Measurements from ENCODE around the gene LDLRAD4. TPM values are rescaled to one million over a fixed set of nuclear protein-coding genes. Genes with fewer than 3 reads are reported as not detected.
A peak's percentile ranks its signal among the peaks of the same experiment; 100 is the strongest.

Gene LDLRAD4
- total and polyA plus RNA-seq, 9 of the 15 experiments (the other 6 are each of a cell fraction or from before 2014, with no cell fraction given), result 0.01 TPM; not detected in 8

DNA sequence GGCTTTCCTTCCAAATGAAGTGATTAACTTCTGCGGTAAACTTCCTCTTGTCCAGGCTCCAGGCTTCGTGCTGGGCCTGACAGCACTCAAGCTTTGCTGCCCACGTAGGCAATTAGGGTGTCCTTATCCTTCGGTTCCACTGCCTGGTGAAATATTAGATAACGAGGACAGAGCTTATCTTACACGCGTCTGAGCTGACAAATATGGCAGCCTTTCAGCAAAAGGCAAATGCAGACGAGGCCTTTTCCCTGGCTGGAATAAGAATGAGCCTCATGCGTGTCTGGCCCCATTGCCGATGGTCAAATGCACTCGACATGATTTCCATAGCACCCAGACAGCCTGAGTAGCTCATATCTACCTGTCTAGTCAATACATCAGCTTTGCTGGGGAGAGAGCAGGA, 366.3 kb downstream of the LDLRAD4 start (continued):
- TF ChIP-seq, protein P1, sequence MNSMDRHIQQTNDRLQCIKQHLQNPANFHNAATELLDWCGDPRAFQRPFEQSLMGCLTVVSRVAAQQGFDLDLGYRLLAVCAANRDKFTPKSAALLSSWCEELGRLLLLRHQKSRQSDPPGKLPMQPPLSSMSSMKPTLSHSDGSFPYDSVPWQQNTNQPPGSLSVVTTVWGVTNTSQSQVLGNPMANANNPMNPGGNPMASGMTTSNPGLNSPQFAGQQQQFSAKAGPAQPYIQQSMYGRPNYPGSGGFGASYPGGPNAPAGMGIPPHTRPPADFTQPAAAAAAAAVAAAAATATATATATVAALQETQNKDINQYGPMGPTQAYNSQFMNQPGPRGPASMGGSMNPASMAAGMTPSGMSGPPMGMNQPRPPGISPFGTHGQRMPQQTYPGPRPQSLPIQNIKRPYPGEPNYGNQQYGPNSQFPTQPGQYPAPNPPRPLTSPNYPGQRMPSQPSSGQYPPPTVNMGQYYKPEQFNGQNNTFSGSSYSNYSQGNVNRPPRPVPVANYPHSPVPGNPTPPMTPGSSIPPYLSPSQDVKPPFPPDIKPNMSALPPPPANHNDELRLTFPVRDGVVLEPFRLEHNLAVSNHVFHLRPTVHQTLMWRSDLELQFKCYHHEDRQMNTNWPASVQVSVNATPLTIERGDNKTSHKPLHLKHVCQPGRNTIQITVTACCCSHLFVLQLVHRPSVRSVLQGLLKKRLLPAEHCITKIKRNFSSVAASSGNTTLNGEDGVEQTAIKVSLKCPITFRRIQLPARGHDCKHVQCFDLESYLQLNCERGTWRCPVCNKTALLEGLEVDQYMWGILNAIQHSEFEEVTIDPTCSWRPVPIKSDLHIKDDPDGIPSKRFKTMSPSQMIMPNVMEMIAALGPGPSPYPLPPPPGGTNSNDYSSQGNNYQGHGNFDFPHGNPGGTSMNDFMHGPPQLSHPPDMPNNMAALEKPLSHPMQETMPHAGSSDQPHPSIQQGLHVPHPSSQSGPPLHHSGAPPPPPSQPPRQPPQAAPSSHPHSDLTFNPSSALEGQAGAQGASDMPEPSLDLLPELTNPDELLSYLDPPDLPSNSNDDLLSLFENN (IDR thresholded peaks at IDR 0.05; ENCODE audit: low read depth in 2 of 2, low read length in 2 of 2), result no peak
- TF ChIP-seq SAP30 (IDR thresholded peaks at IDR 0.05; ENCODE audit: borderline replicate concordance, insufficient read depth, low read depth, low read length, poor library complexity, severe bottlenecking) (no peak), CHD2 (IDR thresholded peaks at IDR 0.05; ENCODE audit: low read depth, low read length) (no peak), NFE2L1 (tag; IDR thresholded peaks at IDR 0.05; ENCODE audit: borderline replicate concordance, low read depth) (no peak), RBM14 (IDR thresholded peaks at IDR 0.05; ENCODE audit: borderline replicate concordance, insufficient read depth, low read depth, low read length) (no peak), PML (IDR thresholded peaks at IDR 0.05; ENCODE audit: low read length) (no peak), SMAD2 (IDR thresholded peaks at IDR 0.05; ENCODE audit: low read depth, low read length) (no peak), ZNF589 (CRISPR knock-in tag; IDR thresholded peaks at IDR 0.05; ENCODE audit: low read depth) (peak; percentile 70; the same call in 1 of the 2 replicates), BRCA1 (IDR thresholded peaks at IDR 0.05) (no peak), BRCA1 (CRISPR knock-in tag; IDR thresholded peaks at IDR 0.05) (no peak), PHF8 (IDR thresholded peaks at IDR 0.05; ENCODE audit: borderline replicate concordance, low read length) (no peak), MIER1 (IDR thresholded peaks at IDR 0.05; ENCODE audit: low read depth) (no peak), ZNF316 (IDR thresholded peaks at IDR 0.05) (no peak), NELFE (IDR thresholded peaks at IDR 0.05; ENCODE audit: insufficient read depth, insufficient read length) (no peak), L3MBTL2 (IDR thresholded peaks at IDR 0.05) (peak; percentile 97), NUFIP1 (IDR thresholded peaks at IDR 0.05; ENCODE audit: partially characterized antibody) (no peak), STAT5B (CRISPR knock-in tag; IDR thresholded peaks at IDR 0.05) (no peak)
- TF ChIP-seq, protein P2, sequence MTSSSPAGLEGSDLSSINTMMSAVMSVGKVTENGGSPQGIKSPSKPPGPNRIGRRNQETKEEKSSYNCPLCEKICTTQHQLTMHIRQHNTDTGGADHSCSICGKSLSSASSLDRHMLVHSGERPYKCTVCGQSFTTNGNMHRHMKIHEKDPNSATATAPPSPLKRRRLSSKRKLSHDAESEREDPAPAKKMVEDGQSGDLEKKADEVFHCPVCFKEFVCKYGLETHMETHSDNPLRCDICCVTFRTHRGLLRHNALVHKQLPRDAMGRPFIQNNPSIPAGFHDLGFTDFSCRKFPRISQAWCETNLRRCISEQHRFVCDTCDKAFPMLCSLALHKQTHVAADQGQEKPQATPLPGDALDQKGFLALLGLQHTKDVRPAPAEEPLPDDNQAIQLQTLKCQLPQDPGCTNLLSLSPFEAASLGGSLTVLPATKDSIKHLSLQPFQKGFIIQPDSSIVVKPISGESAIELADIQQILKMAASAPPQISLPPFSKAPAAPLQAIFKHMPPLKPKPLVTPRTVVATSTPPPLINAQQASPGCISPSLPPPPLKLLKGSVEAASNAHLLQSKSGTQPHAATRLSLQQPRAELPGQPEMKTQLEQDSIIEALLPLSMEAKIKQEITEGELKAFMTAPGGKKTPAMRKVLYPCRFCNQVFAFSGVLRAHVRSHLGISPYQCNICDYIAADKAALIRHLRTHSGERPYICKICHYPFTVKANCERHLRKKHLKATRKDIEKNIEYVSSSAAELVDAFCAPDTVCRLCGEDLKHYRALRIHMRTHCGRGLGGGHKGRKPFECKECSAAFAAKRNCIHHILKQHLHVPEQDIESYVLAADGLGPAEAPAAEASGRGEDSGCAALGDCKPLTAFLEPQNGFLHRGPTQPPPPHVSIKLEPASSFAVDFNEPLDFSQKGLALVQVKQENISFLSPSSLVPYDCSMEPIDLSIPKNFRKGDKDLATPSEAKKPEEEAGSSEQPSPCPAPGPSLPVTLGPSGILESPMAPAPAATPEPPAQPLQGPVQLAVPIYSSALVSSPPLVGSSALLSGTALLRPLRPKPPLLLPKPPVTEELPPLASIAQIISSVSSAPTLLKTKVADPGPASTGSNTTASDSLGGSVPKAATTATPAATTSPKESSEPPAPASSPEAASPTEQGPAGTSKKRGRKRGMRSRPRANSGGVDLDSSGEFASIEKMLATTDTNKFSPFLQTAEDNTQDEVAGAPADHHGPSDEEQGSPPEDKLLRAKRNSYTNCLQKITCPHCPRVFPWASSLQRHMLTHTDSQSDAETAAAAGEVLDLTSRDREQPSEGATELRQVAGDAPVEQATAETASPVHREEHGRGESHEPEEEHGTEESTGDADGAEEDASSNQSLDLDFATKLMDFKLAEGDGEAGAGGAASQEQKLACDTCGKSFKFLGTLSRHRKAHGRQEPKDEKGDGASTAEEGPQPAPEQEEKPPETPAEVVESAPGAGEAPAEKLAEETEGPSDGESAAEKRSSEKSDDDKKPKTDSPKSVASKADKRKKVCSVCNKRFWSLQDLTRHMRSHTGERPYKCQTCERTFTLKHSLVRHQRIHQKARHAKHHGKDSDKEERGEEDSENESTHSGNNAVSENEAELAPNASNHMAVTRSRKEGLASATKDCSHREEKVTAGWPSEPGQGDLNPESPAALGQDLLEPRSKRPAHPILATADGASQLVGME (CRISPR knock-in tag; IDR thresholded peaks at IDR 0.05), result no peak
- TF ChIP-seq, protein P3, sequence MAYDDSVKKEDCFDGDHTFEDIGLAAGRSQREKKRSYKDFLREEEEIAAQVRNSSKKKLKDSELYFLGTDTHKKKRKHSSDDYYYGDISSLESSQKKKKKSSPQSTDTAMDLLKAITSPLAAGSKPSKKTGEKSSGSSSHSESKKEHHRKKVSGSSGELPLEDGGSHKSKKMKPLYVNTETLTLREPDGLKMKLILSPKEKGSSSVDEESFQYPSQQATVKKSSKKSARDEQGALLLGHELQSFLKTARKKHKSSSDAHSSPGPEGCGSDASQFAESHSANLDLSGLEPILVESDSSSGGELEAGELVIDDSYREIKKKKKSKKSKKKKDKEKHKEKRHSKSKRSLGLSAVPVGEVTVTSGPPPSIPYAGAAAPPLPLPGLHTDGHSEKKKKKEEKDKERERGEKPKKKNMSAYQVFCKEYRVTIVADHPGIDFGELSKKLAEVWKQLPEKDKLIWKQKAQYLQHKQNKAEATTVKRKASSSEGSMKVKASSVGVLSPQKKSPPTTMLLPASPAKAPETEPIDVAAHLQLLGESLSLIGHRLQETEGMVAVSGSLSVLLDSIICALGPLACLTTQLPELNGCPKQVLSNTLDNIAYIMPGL (CRISPR knock-in tag; IDR thresholded peaks at IDR 0.05), result no peak

Data from K562 (cell line).